K562 (cell line): ENCODE measurements around the gene BRME1. TPM values are rescaled to one million over a fixed set of nuclear protein-coding genes. Genes with fewer than 3 reads are reported as not detected.
A peak's percentile ranks its signal among the peaks of the same experiment; 100 is the strongest.

Experiments used
- ADNP ChIP-seq: fragments of 200-800 bp; sonication (Bioruptor generic); IDR thresholded peaks from 2 replicates; pipeline ENCODE4 v1.6.1; 2016; ENCODE audit warnings: missing genetic modification characterization, missing compliant biosample characterization
- CREM ChIP-seq: IDR thresholded peaks from 2 replicates; pipeline ENCODE4 v1.6.1; 2014; ENCODE audit warnings: antibody characterized with exemption, low read depth
- DACH1 ChIP-seq: fragments of 450-650 bp; IDR thresholded peaks from 2 replicates; pipeline ENCODE4 v1.6.1; 2018; ENCODE audit not compliant: partially characterized antibody
- EZH2 ChIP-seq: IDR thresholded peaks from 2 replicates; pipeline ENCODE4 v1.6.1; 2012; ENCODE audit warnings: low read depth, mild to moderate bottlenecking, inconsistent platforms, low read length, borderline replicate concordance
- FIP1L1 ChIP-seq: fragments of 200-400 bp; formaldehyde crosslinking; IDR thresholded peaks from 2 replicates; pipeline ENCODE4 v1.6.1; 2018; ENCODE audit warnings: mild to moderate bottlenecking, low read depth, low read length; ENCODE audit not compliant: poor library complexity, severe bottlenecking
- GTF2F1 ChIP-seq: IDR thresholded peaks from 2 replicates; pipeline ENCODE4 v1.6.1; 2011; ENCODE audit warnings: low read depth, low read length, improper control_type of control experiment
- HDAC2 ChIP-seq: fragments of 450-650 bp; IDR thresholded peaks from 2 replicates; pipeline ENCODE4 v1.6.1; 2016; ENCODE audit warnings: mild to moderate bottlenecking
- HMGXB4 ChIP-seq: sonication (generic); formaldehyde crosslinking; IDR thresholded peaks from 2 replicates; pipeline ENCODE4 v1.8.1; 2023; ENCODE audit warnings: mild to moderate bottlenecking, missing genetic modification reagents
- MCM2 ChIP-seq: fragments of 450-650 bp; IDR thresholded peaks from 2 replicates; pipeline ENCODE4 v1.6.1; 2017; ENCODE audit warnings: low read depth, mild to moderate bottlenecking
- NCOA4 ChIP-seq: fragments of 450-650 bp; IDR thresholded peaks from 2 replicates; pipeline ENCODE4 v1.6.1; 2018; ENCODE audit warnings: mild to moderate bottlenecking; ENCODE audit not compliant: partially characterized antibody
- NFIC ChIP-seq: fragments of 450-650 bp; IDR thresholded peaks from 2 replicates; pipeline ENCODE4 v1.6.1; 2017; ENCODE audit warnings: mild to moderate bottlenecking, inconsistent platforms
- NR2C2 ChIP-seq, 2 experiments: fragments of 200-800 bp in 1 of 2; sonication (Bioruptor generic) in 1 of 2; sonication (generic) in 1 of 2; formaldehyde crosslinking in 1 of 2; IDR thresholded peaks; 2 replicates each; pipeline versions ENCODE4 v1.6.1 to v1.8.0; 2016 to 2022; ENCODE audit warnings: mild to moderate bottlenecking in 1 of 2, missing compliant biosample characterization in 1 of 2, missing genetic modification characterization in 1 of 2, missing genetic modification reagents in 1 of 2
- PTTG1 ChIP-seq: fragments of 450-650 bp; IDR thresholded peaks from 2 replicates; pipeline ENCODE4 v1.6.1; 2016; ENCODE audit warnings: low read depth, mild to moderate bottlenecking, missing genetic modification characterization, missing compliant biosample characterization
- RFX1 ChIP-seq: fragments of 450-650 bp; IDR thresholded peaks from 2 replicates; pipeline ENCODE4 v1.6.1; 2016; ENCODE audit warnings: mild to moderate bottlenecking, moderate library complexity
- SNIP1 ChIP-seq: fragments of 450-650 bp; IDR thresholded peaks from 2 replicates; pipeline ENCODE4 v1.7.1; 2017; ENCODE audit warnings: low read depth, mild to moderate bottlenecking
- TAF9B ChIP-seq: fragments of 450-650 bp; IDR thresholded peaks from 2 replicates; pipeline ENCODE4 v1.6.1; 2018; ENCODE audit warnings: mild to moderate bottlenecking; ENCODE audit not compliant: partially characterized antibody
- TEAD4 ChIP-seq, 2 experiments: sonication (generic) in 1 of 2; formaldehyde crosslinking in 1 of 2; IDR thresholded peaks; 2 replicates each; pipeline versions ENCODE4 v1.6.1 to v1.8.0; 2012 to 2022; ENCODE audit warnings: borderline replicate concordance in 1 of 2, inconsistent platforms in 1 of 2, low read length in 1 of 2, mild to moderate bottlenecking in 1 of 2, missing genetic modification reagents in 1 of 2
- ZBED1 ChIP-seq: IDR thresholded peaks from 2 replicates; pipeline ENCODE4 v1.6.1; 2014
- ZBTB17 ChIP-seq: fragments of 450-650 bp; formaldehyde crosslinking; IDR thresholded peaks from 2 replicates; pipeline ENCODE4 v1.4.0; 2020; ENCODE audit warnings: mild to moderate bottlenecking
- ZBTB5 ChIP-seq: fragments of 450-650 bp; IDR thresholded peaks from 2 replicates; pipeline ENCODE4 v1.6.1; 2017; ENCODE audit warnings: antibody characterized with exemption
- ZNF175 ChIP-seq: fragments of 200-800 bp; sonication (Bioruptor generic); IDR thresholded peaks from 2 replicates; pipeline ENCODE4 v1.6.1; 2016; ENCODE audit warnings: low read depth, mild to moderate bottlenecking, missing genetic modification characterization, missing compliant biosample characterization
- ZNF311 ChIP-seq: fragments of 250-450 bp; sonication (Bioruptor Pico); IDR thresholded peaks from 2 replicates; pipeline ENCODE4 v1.4.0; 2020; ENCODE audit warnings: mild to moderate bottlenecking, moderate library complexity
- ZNF507 ChIP-seq: conservative IDR thresholded peaks from 2 replicates; pipeline ENCODE4 v1.6.1; 2017; ENCODE audit warnings: missing genetic modification characterization, missing compliant biosample characterization
- ZNF695 ChIP-seq: fragments of 450-650 bp; formaldehyde crosslinking; IDR thresholded peaks from 2 replicates; pipeline ENCODE4 v1.4.0; 2020; ENCODE audit warnings: mild to moderate bottlenecking, moderate library complexity
- ZZZ3 ChIP-seq: fragments of 450-650 bp; IDR thresholded peaks from 2 replicates; pipeline ENCODE4 v1.6.1; 2016; ENCODE audit warnings: antibody characterized with exemption, mild to moderate bottlenecking, moderate library complexity
- polyA plus RNA-seq, 8 experiments: library from polyadenylated mRNA; depleted of rRNA in 4 of 8; stranded (reverse) in 5 of 8; unstranded in 3 of 8; fragments of >200 nt; fragmentation: Nextera tagmentation in 2 of 8; fragmentation: Illumina TruSeq in 1 of 8; extraction: Ambion mirVana in 2 of 8; extraction: Trizol in 1 of 8; gene quantifications; 2 replicates each; pipeline versions ENCODE4 v1.2.1 to v1.2.3, GENCODE V29; 2011 to 2014; ENCODE audit warnings: inconsistent platforms in 1 of 8, missing spikeins in 1 of 8
- total RNA-seq, 7 experiments: library from RNA; depleted of rRNA in 6 of 7; stranded (reverse); fragments of >200 nt in 6 of 7; fragmentation: Illumina TruSeq in 2 of 7; extraction: Trizol in 2 of 7; gene quantifications; 2 replicates each; pipeline versions ENCODE4 v1.2.1 to v1.2.3, GENCODE V29; 2011 to 2021; ENCODE audit warnings: low replicate concordance in 1 of 7

The BRME1 gene
- total and polyA plus RNA-seq, 9 of the 15 experiments (the other 6 are each of a cell fraction or from before 2014, with no cell fraction given), result 0.75 to 6.1 (median 3.6) TPM

GRCh38 chr19:13846557-13847406 is 59.1 kb downstream of the BRME1 start (continued):
- TF ChIP-seq FIP1L1 (peak; percentile 9), HDAC2 (peak; percentile 17; the same call in 1 of the 2 replicates), DACH1 (peak; percentile 33), ZBTB17 (CRISPR knock-in tag) (peak; percentile 54), ZNF311 (CRISPR knock-in tag) (peak; percentile 68; the same call in 1 of the 2 replicates), PTTG1 (tag) (no peak), ZNF507 (tag) (no peak), GTF2F1 (no peak), ZBTB5 (no peak), ZBED1 (no peak), NFIC (peak; percentile 100), HMGXB4 (CRISPR knock-in tag) (no peak), TEAD4 (IDR thresholded peaks at IDR 0.05; ENCODE audit: low read length) (no peak; the same call in 1 of the 2 replicates), TEAD4 (CRISPR knock-in tag; IDR thresholded peaks at IDR 0.05; ENCODE audit: borderline replicate concordance) (no peak), ADNP (tag) (no peak), ZNF175 (peak; percentile 9), ZNF695 (CRISPR knock-in tag) (no peak; the same call in 1 of the 2 replicates), TAF9B (peak; percentile 55), ZZZ3 (no peak), EZH2 (no peak), MCM2 (no peak), CREM (peak; percentile 95), NR2C2 (CRISPR knock-in tag; IDR thresholded peaks at IDR 0.05) (no peak), NR2C2 (tag; IDR thresholded peaks at IDR 0.05) (peak; percentile 73; the same call in 1 of the 2 replicates), NCOA4 (no peak), RFX1 (peak; percentile 100), SNIP1 (no peak)
